SU-DHL-6 (cell line): ENCODE measurements around the gene KIF2A.

ENCODE experiments used
- EZH2phosphoT487 ChIP-seq: fragments of 200-600 bp; sonication (generic), shearing (Covaris generic); conservative IDR thresholded peaks from 2 replicates; pipeline ENCODE4 v1.6.1; 2018; ENCODE audit warnings: mild to moderate bottlenecking, antibody characterized with exemption, low read length, moderate library complexity, mixed read lengths
- TF ChIP-seq, protein P1 (sequence below): fragments of 200-600 bp; sonication (generic); IDR thresholded peaks from one replicate; pipeline ENCODE4 v1.5.1; 2017; ENCODE audit warnings: antibody characterized with exemption, mild to moderate bottlenecking, low read length, moderate library complexity; ENCODE audit not compliant: insufficient read depth, poor library complexity, severe bottlenecking

DNA sequence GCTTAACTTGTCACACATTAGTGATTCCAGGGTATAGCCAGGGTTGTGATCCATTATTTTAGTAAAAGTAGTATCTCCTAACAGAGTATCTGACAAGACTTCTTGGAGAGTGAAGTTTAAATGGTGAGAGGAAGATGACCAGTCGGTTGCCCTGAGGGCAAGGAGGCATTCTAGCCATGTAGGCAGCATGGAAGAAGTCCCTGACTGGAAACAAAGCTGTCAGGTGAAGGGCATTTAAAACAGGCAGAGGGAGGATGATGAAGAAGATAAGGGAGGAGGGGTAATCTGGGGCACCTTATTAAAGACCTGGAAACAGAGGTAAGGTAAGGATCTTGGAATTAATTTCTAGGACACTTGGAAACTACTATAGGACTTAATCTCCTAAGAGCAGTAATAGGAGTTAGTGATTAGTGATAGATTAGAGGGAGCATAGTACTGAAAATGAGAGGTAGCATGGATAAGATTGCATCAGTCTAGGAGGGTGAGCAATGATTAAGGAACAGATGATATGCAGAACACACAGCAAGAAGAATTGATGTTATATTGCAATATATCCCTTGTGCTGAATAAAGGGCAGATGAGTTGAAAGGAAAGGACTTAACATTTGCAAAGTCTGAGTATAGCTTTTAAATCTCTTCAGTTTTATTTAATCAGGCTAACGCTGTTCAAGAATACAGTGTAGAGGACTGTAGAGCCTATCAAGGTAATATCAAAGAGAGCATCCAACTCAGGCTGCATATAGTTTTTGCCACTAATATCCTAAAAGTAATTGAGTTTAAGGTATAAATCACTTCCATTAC is 9.6 kb downstream of the KIF2A start:
- no peak for TF ChIP-seq EZH2phosphoT487
- TF ChIP-seq, protein P1, sequence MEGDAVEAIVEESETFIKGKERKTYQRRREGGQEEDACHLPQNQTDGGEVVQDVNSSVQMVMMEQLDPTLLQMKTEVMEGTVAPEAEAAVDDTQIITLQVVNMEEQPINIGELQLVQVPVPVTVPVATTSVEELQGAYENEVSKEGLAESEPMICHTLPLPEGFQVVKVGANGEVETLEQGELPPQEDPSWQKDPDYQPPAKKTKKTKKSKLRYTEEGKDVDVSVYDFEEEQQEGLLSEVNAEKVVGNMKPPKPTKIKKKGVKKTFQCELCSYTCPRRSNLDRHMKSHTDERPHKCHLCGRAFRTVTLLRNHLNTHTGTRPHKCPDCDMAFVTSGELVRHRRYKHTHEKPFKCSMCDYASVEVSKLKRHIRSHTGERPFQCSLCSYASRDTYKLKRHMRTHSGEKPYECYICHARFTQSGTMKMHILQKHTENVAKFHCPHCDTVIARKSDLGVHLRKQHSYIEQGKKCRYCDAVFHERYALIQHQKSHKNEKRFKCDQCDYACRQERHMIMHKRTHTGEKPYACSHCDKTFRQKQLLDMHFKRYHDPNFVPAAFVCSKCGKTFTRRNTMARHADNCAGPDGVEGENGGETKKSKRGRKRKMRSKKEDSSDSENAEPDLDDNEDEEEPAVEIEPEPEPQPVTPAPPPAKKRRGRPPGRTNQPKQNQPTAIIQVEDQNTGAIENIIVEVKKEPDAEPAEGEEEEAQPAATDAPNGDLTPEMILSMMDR = no peak
